ENCODE results near the gene IMMP2L.

GRCh38 chr7:110704225-110704624 lies 858.1 kb downstream of the IMMP2L start:
- TF ChIP-seq CTCF (conservative IDR thresholded peaks at IDR 0.05) (no peak), ZFX (IDR thresholded peaks at IDR 0.05) (no peak)

All from C4-2B (cell line).